Measurements from ENCODE around the gene PID1. TPM values are rescaled to one million over a fixed set of nuclear protein-coding genes. Genes with fewer than 3 reads are reported as not detected.

Gene PID1
- total RNA-seq, 4 donors from 2014 or later: 33.1 to 48.6 (median 39.7) TPM

- Histone ChIP-seq H3K4me3 (no peak overlapping the region), H3K36me3 (no peaks in the 10 kb centered on the region), H3K9me3 (no peaks in the 10 kb centered on the region), H3K27ac (no peak overlapping the region), H3K4me1 (no peaks in the 10 kb centered on the region), H3K27me3 (no peaks in the 10 kb centered on the region)
- WGBS, 2 donors: 84 to 88% methylated on average over 7 of the region's 7 CpGs
- peak in 1 of 2 donors; percentile 5 for DNase-seq (ENCODE audit: low spot score in 2 of 2)
- TF ChIP-seq POLR2A (IDR thresholded peaks at IDR 0.05): no peak
- TF ChIP-seq EP300 (IDR thresholded peaks at IDR 0.05): no peak
- TF ChIP-seq CTCF (IDR thresholded peaks at IDR 0.05): no peak
Measured at GRCh38 chr2:229231885-229232284, 39.2 kb downstream of the PID1 start.

DNA sequence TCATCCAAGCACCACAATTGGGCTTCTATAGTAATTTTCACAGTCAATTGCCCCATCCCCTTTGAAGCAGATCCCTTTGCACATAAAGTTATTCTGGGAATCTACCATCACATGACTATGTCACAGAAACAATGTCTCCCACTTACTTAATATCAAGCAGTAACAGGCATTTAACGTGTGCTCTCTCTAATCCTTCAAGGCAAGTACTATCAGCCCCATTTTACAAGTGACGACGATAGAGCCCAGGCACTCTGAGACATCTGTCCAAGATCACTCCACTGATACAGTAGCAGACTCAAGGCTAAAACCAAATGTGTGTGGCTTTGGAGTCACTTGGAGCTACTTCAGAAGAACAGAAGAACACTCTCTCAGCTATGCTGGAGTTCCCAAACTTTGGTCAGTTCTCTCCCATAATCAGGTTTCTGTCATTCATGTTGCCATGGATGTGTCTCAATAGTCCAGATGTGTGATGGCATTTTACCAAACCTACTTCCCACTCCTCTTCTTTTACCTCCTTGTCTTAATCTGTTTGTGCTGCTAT is 39.7 kb downstream of the PID1 start:
- Histone ChIP-seq H3K27me3 (no peaks in the 10 kb centered on the region), H3K27ac (no peak overlapping the region), H3K36me3 (no peaks in the 10 kb centered on the region), H3K4me1 (no peaks in the 10 kb centered on the region), H3K9me3 (no peaks in the 10 kb centered on the region), H3K4me3 (no peak overlapping the region)
- TF ChIP-seq POLR2A (IDR thresholded peaks at IDR 0.05) (no peak), EP300 (IDR thresholded peaks at IDR 0.05) (no peak), CTCF (IDR thresholded peaks at IDR 0.05) (no peak)
- no peak for DNase-seq (ENCODE audit: low spot score in 2 of 2)
- 69 to 88% methylated on average over 3 of the region's 3 CpGs for WGBS, 2 donors

- TF ChIP-seq POLR2A (IDR thresholded peaks at IDR 0.05) (no peak), EP300 (IDR thresholded peaks at IDR 0.05) (no peak), CTCF (IDR thresholded peaks at IDR 0.05) (no peak)
- Histone ChIP-seq H3K36me3 (no peaks in the 10 kb centered on the region), H3K27me3 (no peaks in the 10 kb centered on the region), H3K4me3 (no peak overlapping the region), H3K4me1 (no peaks in the 10 kb centered on the region), H3K27ac (no peak overlapping the region), H3K9me3 (no peaks in the 10 kb centered on the region)
- 71 to 73% methylated on average over 4 of the region's 4 CpGs for WGBS, 2 donors
- DNase-seq (ENCODE audit: low spot score in 2 of 2): no peak
Measured at GRCh38 chr2:229230911-229231310, 40.2 kb downstream of the PID1 start.

- TF ChIP-seq POLR2A (IDR thresholded peaks at IDR 0.05) (no peak), CTCF (IDR thresholded peaks at IDR 0.05) (no peak), EP300 (IDR thresholded peaks at IDR 0.05) (no peak)
- DNase-seq (ENCODE audit: low spot score in 2 of 2): no peak
- Histone ChIP-seq H3K27me3 (no peaks in the 10 kb centered on the region), H3K4me1 (no peaks in the 10 kb centered on the region), H3K27ac (no peak overlapping the region), H3K4me3 (no peak overlapping the region), H3K9me3 (no peaks in the 10 kb centered on the region), H3K36me3 (no peaks in the 10 kb centered on the region)
- 54 to 65% methylated on average over 2 of the region's 2 CpGs for whole genome bisulfite sequencing, 2 donors
Measured at GRCh38 chr2:229230256-229230655, 40.8 kb downstream of the PID1 start.

DNA sequence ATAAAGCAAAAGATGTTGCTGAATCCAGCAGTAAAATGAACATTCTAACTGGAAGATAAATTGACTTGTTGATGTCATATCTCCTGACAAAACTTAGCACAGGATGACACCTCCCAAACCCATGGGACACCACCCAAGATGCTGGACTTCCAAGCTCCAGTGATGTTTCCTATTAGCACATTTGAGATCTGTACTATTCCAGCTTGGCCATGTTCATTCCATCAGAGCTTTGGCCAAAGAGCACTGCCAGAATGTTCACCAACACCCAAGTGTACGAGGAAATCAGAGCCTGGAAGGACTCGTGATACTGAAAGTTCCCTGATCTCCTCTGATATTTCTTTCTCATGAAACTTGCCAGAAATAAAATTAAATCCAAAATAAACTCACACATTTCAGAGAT is 44.7 kb downstream of the PID1 start:
- Histone ChIP-seq H3K36me3 (peaks cover 0 to 2% (median 0%) of the 10 kb centered on the region in 3 donors), H3K9me3 (no peaks in the 10 kb centered on the region), H3K4me1 (no peaks in the 10 kb centered on the region), H3K4me3 (no peak overlapping the region), H3K27me3 (no peaks in the 10 kb centered on the region), H3K27ac (peak overlapping the region in 1 of 4 donors; percentile 30)
- TF ChIP-seq EP300 (IDR thresholded peaks at IDR 0.05): peak in 1 of 2 donors; percentile 50
- no peak for TF ChIP-seq POLR2A (IDR thresholded peaks at IDR 0.05)
- peak in 1 of 2 donors; percentile 23 for DNase-seq (ENCODE audit: low spot score in 2 of 2)
- WGBS, 2 donors: 53 to 56% methylated on average over 2 of the region's 2 CpGs

DNA sequence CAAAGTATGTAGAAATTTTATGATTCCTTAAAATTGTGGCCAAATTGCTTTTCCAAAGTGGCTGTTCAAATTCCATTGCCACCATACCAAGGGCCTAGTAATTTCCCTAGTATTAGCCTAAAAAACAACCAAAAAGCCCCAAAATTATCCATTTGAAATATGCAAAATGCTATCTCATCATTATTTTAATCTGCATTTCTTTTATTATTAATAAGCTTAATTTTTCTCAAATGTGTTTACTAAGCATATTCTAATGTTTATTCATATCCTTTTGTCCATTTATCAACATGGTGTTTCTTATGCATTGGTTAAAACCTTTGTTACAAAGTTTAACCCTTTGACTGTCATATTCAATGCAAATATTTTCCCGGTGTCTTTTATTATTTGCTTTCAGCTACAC is 48.0 kb downstream of the PID1 start:
- WGBS, 2 donors: 91 to 100% methylated on average over 1 of the region's 1 CpG
- Histone ChIP-seq H3K9me3 (no peaks in the 10 kb centered on the region), H3K27ac (no peak overlapping the region), H3K4me3 (no peak overlapping the region), H3K36me3 (peaks cover 0 to 2% (median 0%) of the 10 kb centered on the region in 3 donors), H3K27me3 (no peaks in the 10 kb centered on the region), H3K4me1 (no peaks in the 10 kb centered on the region)
- no peak for TF ChIP-seq POLR2A (IDR thresholded peaks at IDR 0.05)
- TF ChIP-seq CTCF (IDR thresholded peaks at IDR 0.05): no peak
- no peak for TF ChIP-seq EP300 (IDR thresholded peaks at IDR 0.05)
- DNase-seq (ENCODE audit: low spot score in 2 of 2): no peak
